ENCODE data around the gene ATP2C2.

ATP2C2 gene

GRCh38 chr16:84367297-84367680 lies 1.0 kb upstream of the ATP2C2 start:
- ATAC-seq = no peak
- no peak for TF ChIP-seq ZFP30 (CRISPR knock-in tag; IDR thresholded peaks at IDR 0.05)
- TF ChIP-seq ZNF565 (CRISPR knock-in tag; conservative IDR thresholded peaks at IDR 0.05; ENCODE audit: low read depth) = no peak
- TF ChIP-seq, protein P1, sequence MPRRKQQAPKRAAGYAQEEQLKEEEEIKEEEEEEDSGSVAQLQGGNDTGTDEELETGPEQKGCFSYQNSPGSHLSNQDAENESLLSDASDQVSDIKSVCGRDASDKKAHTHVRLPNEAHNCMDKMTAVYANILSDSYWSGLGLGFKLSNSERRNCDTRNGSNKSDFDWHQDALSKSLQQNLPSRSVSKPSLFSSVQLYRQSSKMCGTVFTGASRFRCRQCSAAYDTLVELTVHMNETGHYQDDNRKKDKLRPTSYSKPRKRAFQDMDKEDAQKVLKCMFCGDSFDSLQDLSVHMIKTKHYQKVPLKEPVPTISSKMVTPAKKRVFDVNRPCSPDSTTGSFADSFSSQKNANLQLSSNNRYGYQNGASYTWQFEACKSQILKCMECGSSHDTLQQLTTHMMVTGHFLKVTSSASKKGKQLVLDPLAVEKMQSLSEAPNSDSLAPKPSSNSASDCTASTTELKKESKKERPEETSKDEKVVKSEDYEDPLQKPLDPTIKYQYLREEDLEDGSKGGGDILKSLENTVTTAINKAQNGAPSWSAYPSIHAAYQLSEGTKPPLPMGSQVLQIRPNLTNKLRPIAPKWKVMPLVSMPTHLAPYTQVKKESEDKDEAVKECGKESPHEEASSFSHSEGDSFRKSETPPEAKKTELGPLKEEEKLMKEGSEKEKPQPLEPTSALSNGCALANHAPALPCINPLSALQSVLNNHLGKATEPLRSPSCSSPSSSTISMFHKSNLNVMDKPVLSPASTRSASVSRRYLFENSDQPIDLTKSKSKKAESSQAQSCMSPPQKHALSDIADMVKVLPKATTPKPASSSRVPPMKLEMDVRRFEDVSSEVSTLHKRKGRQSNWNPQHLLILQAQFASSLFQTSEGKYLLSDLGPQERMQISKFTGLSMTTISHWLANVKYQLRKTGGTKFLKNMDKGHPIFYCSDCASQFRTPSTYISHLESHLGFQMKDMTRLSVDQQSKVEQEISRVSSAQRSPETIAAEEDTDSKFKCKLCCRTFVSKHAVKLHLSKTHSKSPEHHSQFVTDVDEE (CRISPR knock-in tag; IDR thresholded peaks at IDR 0.05) = no peak
- TF ChIP-seq TCF4 (CRISPR knock-in tag; IDR thresholded peaks at IDR 0.05; ENCODE audit: borderline replicate concordance) = no peak
- no peak for TF ChIP-seq ZNF8 (CRISPR knock-in tag; IDR thresholded peaks at IDR 0.05)
- TF ChIP-seq PATZ1 (CRISPR knock-in tag; IDR thresholded peaks at IDR 0.05; ENCODE audit: borderline replicate concordance) = no peak
- no peak for TF ChIP-seq PPARA (CRISPR knock-in tag; IDR thresholded peaks at IDR 0.05; ENCODE audit: borderline replicate concordance)
- TF ChIP-seq ZNF70 (CRISPR knock-in tag; IDR thresholded peaks at IDR 0.05) = no peak
- TF ChIP-seq CSRNP3 (CRISPR knock-in tag; IDR thresholded peaks at IDR 0.05) = no peak
- TF ChIP-seq RARB (CRISPR knock-in tag; IDR thresholded peaks at IDR 0.05) = no peak
- no peak for TF ChIP-seq ESRRG (CRISPR knock-in tag; IDR thresholded peaks at IDR 0.05)

- ATAC-seq = no peak
- TF ChIP-seq CSDC2 (CRISPR knock-in tag; IDR thresholded peaks at IDR 0.05) = no peak
- no peak for TF ChIP-seq ZC3H10 (CRISPR knock-in tag; IDR thresholded peaks at IDR 0.05)
- TF ChIP-seq SNAI2 (CRISPR knock-in tag; IDR thresholded peaks at IDR 0.05) = no peak
- no peak for TF ChIP-seq TOX (CRISPR knock-in tag; IDR thresholded peaks at IDR 0.05; ENCODE audit: borderline replicate concordance)
- no peak for TF ChIP-seq ZFP30 (CRISPR knock-in tag; IDR thresholded peaks at IDR 0.05)
- TF ChIP-seq ZNF70 (CRISPR knock-in tag; IDR thresholded peaks at IDR 0.05) = no peak
- TF ChIP-seq ISL1 (CRISPR knock-in tag; IDR thresholded peaks at IDR 0.05) = no peak
- no peak for TF ChIP-seq OSR1 (CRISPR knock-in tag; IDR thresholded peaks at IDR 0.05)
- TF ChIP-seq CSRNP3 (CRISPR knock-in tag; IDR thresholded peaks at IDR 0.05) = no peak
- no peak for TF ChIP-seq TCF4 (CRISPR knock-in tag; IDR thresholded peaks at IDR 0.05; ENCODE audit: borderline replicate concordance)
- no peak for TF ChIP-seq ESRRG (CRISPR knock-in tag; IDR thresholded peaks at IDR 0.05)
- no peak for TF ChIP-seq BACH2 (CRISPR knock-in tag; IDR thresholded peaks at IDR 0.05; ENCODE audit: borderline replicate concordance)
- TF ChIP-seq, protein P1 (CRISPR knock-in tag; IDR thresholded peaks at IDR 0.05) = no peak
- TF ChIP-seq ZFP3 (CRISPR knock-in tag; IDR thresholded peaks at IDR 0.05) = no peak
These were observed 509 bp upstream of the ATP2C2 start for GRCh38 chr16:84367750-84368307.

GRCh38 chr16:84369105-84369504 lies 767 bp downstream of the ATP2C2 start:
- ATAC-seq = no peak
- TF ChIP-seq PATZ1 (CRISPR knock-in tag; IDR thresholded peaks at IDR 0.05; ENCODE audit: borderline replicate concordance) (no peak), CSDC2 (CRISPR knock-in tag; IDR thresholded peaks at IDR 0.05) (no peak), TOX (CRISPR knock-in tag; IDR thresholded peaks at IDR 0.05; ENCODE audit: borderline replicate concordance) (no peak), OSR1 (CRISPR knock-in tag; IDR thresholded peaks at IDR 0.05) (no peak), ZFP30 (CRISPR knock-in tag; IDR thresholded peaks at IDR 0.05) (no peak), ARNTL (CRISPR knock-in tag; IDR thresholded peaks at IDR 0.05; ENCODE audit: borderline replicate concordance, low read depth) (no peak), SNAI2 (CRISPR knock-in tag; IDR thresholded peaks at IDR 0.05) (no peak), CSRNP3 (CRISPR knock-in tag; IDR thresholded peaks at IDR 0.05) (no peak), ISL1 (CRISPR knock-in tag; IDR thresholded peaks at IDR 0.05) (no peak), ZFP3 (CRISPR knock-in tag; IDR thresholded peaks at IDR 0.05) (no peak)
